ENCODE results near the gene TSC2.
"Not testable (repeated sequence)": the region's sequence is repeated elsewhere in the genome, so short reads cannot be mapped to it uniquely, and the experiment has no call there.

TSC2 gene

GRCh38 chr16:2032285-2033056 is 15.3 kb upstream of the TSC2 start:
- no peak for DNase-seq

- DNase-seq: no peak
Observed at GRCh38 chr16:2033057-2033908, 14.5 kb upstream of the TSC2 start.

- DNase-seq: not testable (repeated sequence)
Observed at GRCh38 chr16:2033909-2034695, 13.7 kb upstream of the TSC2 start.

- no peak for DNase-seq
Observed at GRCh38 chr16:2034696-2035430, 12.9 kb upstream of the TSC2 start.

- DNase-seq: peak; percentile 46
Observed at GRCh38 chr16:2035431-2036199, 12.2 kb upstream of the TSC2 start.

GRCh38 chr16:2036200-2036966 is 11.4 kb upstream of the TSC2 start:
- no peak for DNase-seq

GRCh38 chr16:2037115-2037514 is 10.7 kb upstream of the TSC2 start:
- no peak for DNase-seq

- DNase-seq: no peak
Observed at GRCh38 chr16:2037647-2038381, 10.0 kb upstream of the TSC2 start.

- DNase-seq: no peak
Observed at GRCh38 chr16:2038382-2039231, 9.2 kb upstream of the TSC2 start.

GRCh38 chr16:2039274-2040031 is 8.3 kb upstream of the TSC2 start:
- peak; percentile 78 for DNase-seq

GRCh38 chr16:2040041-2040786 is 7.6 kb upstream of the TSC2 start:
- no peak for DNase-seq

GRCh38 chr16:2040787-2041522 is 6.8 kb upstream of the TSC2 start:
- peak; percentile 71 for DNase-seq

- peak; percentile 90 for DNase-seq
Observed at GRCh38 chr16:2042171-2042985, 5.4 kb upstream of the TSC2 start.

GRCh38 chr16:2042986-2043666 is 4.7 kb upstream of the TSC2 start:
- DNase-seq: peak; percentile 88

- DNase-seq: peak; percentile 83
Observed at GRCh38 chr16:2043667-2044451, 3.9 kb upstream of the TSC2 start.

All from NCI-H2029 (cell line).